ENCODE data around the gene SH2D3C. TPM values are rescaled to one million over a fixed set of nuclear protein-coding genes. Genes with fewer than 3 reads are reported as not detected.

Gene SH2D3C
- polyA plus RNA-seq, 4 donors, result 0.67 to 12.6 (median 4.4) TPM

GRCh38 chr9:127751269-127752054 is 27.0 kb downstream of the SH2D3C start:
- no peak for FAIRE-seq
- DNase-seq, result peak in 1 of 2 donors; percentile 55
- Histone ChIP-seq H3K27ac (ENCODE audit: low read depth in 1 of 3, low read length in 2 of 3) (no peak overlapping the region), H3K4me3 (ENCODE audit: low read depth in 1 of 3, low read length in 3 of 3) (no peak overlapping the region), H3K4me1 (ENCODE audit: control insufficient read depth in 3 of 3, insufficient read depth in 2 of 3, low read depth in 1 of 3, low read length in 2 of 3) (no peaks in the 10 kb centered on the region), H3K27me3 (ENCODE audit: control insufficient read depth in 3 of 3, insufficient read depth in 3 of 3, low read length in 3 of 3) (peaks cover 0 to 50% (median 8%) of the 10 kb centered on the region in 3 donors), H3K36me3 (ENCODE audit: control insufficient read depth in 3 of 3, insufficient read depth in 2 of 3, low read depth in 1 of 3, low read length in 3 of 3) (peaks cover 0 to 7% (median 0%) of the 10 kb centered on the region in 3 donors), H3K9me3 (ENCODE audit: control insufficient read depth in 2 of 2, insufficient read depth in 1 of 2, low read depth in 1 of 2, low read length in 1 of 2) (no peaks in the 10 kb centered on the region)
- 14 to 39% (median 33%) methylated on average over 10 of the region's 10 CpGs for WGBS, 3 donors

DNA sequence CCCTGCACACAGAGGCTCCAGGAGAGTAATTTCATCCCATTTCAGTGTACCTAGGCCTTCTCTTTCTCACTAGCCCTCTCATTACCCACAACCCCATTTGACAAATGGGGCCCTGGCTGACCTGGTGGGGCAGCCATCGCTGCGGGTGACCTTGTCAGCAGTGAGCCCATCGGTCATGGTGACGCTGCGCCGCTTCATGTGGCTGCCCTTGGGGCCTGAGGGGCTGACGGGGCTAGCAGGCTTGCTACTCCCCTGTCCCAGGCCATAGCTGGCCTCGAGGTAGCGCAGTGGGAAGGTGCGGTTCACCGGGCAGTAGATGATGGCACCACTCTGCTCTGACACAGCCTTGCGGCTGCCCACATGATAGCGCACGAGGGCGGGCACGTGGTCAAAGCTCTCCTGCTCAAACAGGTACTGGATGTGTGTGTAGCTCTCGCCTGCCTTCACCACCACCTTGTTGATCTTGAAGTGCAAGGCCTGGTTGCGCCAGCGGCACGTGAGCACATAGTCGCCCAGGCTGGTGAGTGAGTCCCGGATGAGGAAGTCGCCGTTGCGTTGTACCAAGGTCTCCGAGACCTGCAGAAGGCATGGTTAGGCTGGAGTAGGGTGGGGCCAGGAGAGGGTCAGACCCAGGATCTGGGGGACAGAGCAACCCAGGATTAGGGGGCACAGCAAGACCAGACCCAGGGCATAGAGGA is 29.2 kb downstream of the SH2D3C start:
- no peaks in the 10 kb centered on the region for H3K9me3 ChIP-seq (ENCODE audit: control insufficient read depth in 2 of 2, insufficient read depth in 1 of 2, low read depth in 1 of 2, low read length in 1 of 2)
- FAIRE-seq (no peak), DNase-seq (no peak)
- H3K4me3 ChIP-seq (ENCODE audit: low read depth in 1 of 3, low read length in 3 of 3), result no peak overlapping the region
- H3K4me1 ChIP-seq (ENCODE audit: control insufficient read depth in 3 of 3, insufficient read depth in 2 of 3, low read depth in 1 of 3, low read length in 2 of 3), result no peaks in the 10 kb centered on the region
- peaks cover 0 to 12% (median 0%) of the 10 kb centered on the region in 3 donors for H3K36me3 ChIP-seq (ENCODE audit: control insufficient read depth in 3 of 3, insufficient read depth in 2 of 3, low read depth in 1 of 3, low read length in 3 of 3)
- WGBS, 3 donors, result 89 to 94% (median 92%) methylated on average over 26 of the region's 26 CpGs
- no peak overlapping the region for H3K27ac ChIP-seq (ENCODE audit: low read depth in 1 of 3, low read length in 2 of 3)
- H3K27me3 ChIP-seq (ENCODE audit: control insufficient read depth in 3 of 3, insufficient read depth in 3 of 3, low read length in 3 of 3), result peaks cover 0 to 46% (median 4%) of the 10 kb centered on the region in 3 donors

DNA sequence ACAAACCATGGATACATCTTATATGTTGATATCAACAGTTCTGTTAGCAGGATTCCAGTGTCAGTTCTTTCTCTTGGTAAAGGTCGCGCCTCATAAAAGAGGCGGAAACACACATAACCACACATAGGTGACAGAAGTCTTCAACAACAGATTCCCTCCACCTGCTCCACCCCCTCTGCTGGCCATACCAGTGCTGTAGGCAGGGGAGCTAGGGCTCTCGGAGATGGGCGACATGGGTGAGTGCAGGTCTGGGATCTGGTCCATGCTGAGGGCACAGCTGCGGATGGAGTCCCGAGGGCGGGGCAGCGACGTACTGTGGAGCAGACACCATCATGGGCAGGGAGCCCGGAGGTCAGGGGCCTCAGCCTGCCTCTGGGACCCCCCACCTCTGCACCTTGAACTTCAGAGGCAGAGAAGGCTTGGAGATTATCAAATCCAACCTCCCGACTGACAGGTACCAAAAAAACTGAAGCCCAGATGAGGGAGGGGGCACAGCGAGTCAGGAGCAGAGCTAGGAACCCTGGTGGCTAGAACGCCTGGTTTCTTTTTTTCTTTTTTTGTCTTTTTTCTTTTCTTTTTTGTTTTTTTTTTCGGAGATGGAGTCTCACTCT is 31.4 kb downstream of the SH2D3C start:
- Histone ChIP-seq H3K4me1 (ENCODE audit: control insufficient read depth in 3 of 3, insufficient read depth in 2 of 3, low read depth in 1 of 3, low read length in 2 of 3) (peaks cover 0 to 4% (median 0%) of the 10 kb centered on the region in 3 donors), H3K27me3 (ENCODE audit: control insufficient read depth in 3 of 3, insufficient read depth in 3 of 3, low read length in 3 of 3) (peaks cover 0 to 43% (median 0%) of the 10 kb centered on the region in 3 donors), H3K36me3 (ENCODE audit: control insufficient read depth in 3 of 3, insufficient read depth in 2 of 3, low read depth in 1 of 3, low read length in 3 of 3) (peaks cover 0 to 14% (median 0%) of the 10 kb centered on the region in 3 donors), H3K4me3 (ENCODE audit: low read depth in 1 of 3, low read length in 3 of 3) (no peak overlapping the region), H3K9me3 (ENCODE audit: control insufficient read depth in 2 of 2, insufficient read depth in 1 of 2, low read depth in 1 of 2, low read length in 1 of 2) (no peaks in the 10 kb centered on the region), H3K27ac (ENCODE audit: low read depth in 1 of 3, low read length in 2 of 3) (no peak overlapping the region)
- FAIRE-seq, result no peak
- WGBS, 3 donors, result 52 to 68% (median 63%) methylated on average over 15 of the region's 15 CpGs
- DNase-seq, result no peak

- no peak for FAIRE-seq
- peaks cover 0 to 18% (median 0%) of the 10 kb centered on the region in 3 donors for H3K36me3 ChIP-seq (ENCODE audit: control insufficient read depth in 3 of 3, insufficient read depth in 2 of 3, low read depth in 1 of 3, low read length in 3 of 3)
- H3K4me3 ChIP-seq (ENCODE audit: low read depth in 1 of 3, low read length in 3 of 3), result no peak overlapping the region
- H3K4me1 ChIP-seq (ENCODE audit: control insufficient read depth in 3 of 3, insufficient read depth in 2 of 3, low read depth in 1 of 3, low read length in 2 of 3), result peaks cover 0 to 4% (median 0%) of the 10 kb centered on the region in 3 donors
- H3K27ac ChIP-seq (ENCODE audit: low read depth in 1 of 3, low read length in 2 of 3), result no peak overlapping the region
- DNase-seq, result no peak
- peaks cover 0 to 49% (median 0%) of the 10 kb centered on the region in 3 donors for H3K27me3 ChIP-seq (ENCODE audit: control insufficient read depth in 3 of 3, insufficient read depth in 3 of 3, low read length in 3 of 3)
- no peaks in the 10 kb centered on the region for H3K9me3 ChIP-seq (ENCODE audit: control insufficient read depth in 2 of 2, insufficient read depth in 1 of 2, low read depth in 1 of 2, low read length in 1 of 2)
- 87 to 92% (median 88%) methylated on average over 19 of the region's 19 CpGs for WGBS, 3 donors
Observed at GRCh38 chr9:127744398-127745110, 33.9 kb downstream of the SH2D3C start.

DNA sequence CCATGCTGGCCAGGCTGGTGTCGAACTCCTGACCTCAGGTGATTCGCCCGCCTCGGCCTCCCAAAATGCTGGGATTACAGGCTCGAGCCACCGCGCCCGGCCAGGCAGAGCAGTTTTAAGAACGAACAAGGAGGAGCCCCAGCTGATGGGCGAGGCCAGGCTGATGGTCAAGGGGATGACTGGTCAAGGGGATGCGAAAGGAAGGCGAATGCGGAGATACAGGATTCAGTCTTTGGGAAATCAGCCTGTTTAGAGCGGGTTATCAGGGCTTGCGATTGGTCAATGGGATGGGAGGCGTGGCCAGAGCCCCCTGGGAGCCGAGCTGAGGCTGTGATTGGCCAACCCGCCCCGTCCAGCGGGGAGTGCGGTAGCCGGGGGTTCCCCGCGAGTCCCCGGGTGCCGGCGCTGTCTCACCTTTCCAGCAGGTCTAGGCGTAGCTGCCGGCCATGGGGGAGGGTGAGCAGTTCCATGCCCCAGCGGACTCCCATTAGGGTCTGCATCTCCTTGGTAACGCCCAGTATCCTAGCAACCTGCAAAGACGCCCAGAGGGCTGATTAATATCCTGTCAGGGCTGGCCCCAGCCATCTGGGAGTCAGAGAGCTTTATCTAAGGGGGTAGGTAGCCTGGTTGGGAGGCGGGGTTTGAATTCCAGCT is 35.9 kb downstream of the SH2D3C start:
- FAIRE-seq, result no peak
- peak; percentile 22 to 48 for DNase-seq
- no peak overlapping the region for H3K4me3 ChIP-seq (ENCODE audit: low read depth in 1 of 3, low read length in 3 of 3)
- H3K36me3 ChIP-seq (ENCODE audit: control insufficient read depth in 3 of 3, insufficient read depth in 2 of 3, low read depth in 1 of 3, low read length in 3 of 3), result peaks cover 0 to 20% (median 0%) of the 10 kb centered on the region in 3 donors
- peaks cover 0 to 47% (median 0%) of the 10 kb centered on the region in 3 donors for H3K27me3 ChIP-seq (ENCODE audit: control insufficient read depth in 3 of 3, insufficient read depth in 3 of 3, low read length in 3 of 3)
- H3K27ac ChIP-seq (ENCODE audit: low read depth in 1 of 3, low read length in 2 of 3), result peak overlapping the region in 1 of 3 donors; percentile 11
- H3K9me3 ChIP-seq (ENCODE audit: control insufficient read depth in 2 of 2, insufficient read depth in 1 of 2, low read depth in 1 of 2, low read length in 1 of 2), result no peaks in the 10 kb centered on the region
- 22 to 55% (median 36%) methylated on average over 28 to 33 of the region's 33 CpGs for WGBS, 3 donors
- H3K4me1 ChIP-seq (ENCODE audit: control insufficient read depth in 3 of 3, insufficient read depth in 2 of 3, low read depth in 1 of 3, low read length in 2 of 3), result peaks cover 0 to 4% (median 0%) of the 10 kb centered on the region in 3 donors

GRCh38 chr9:127741831-127742434 is 36.5 kb downstream of the SH2D3C start:
- H3K27ac ChIP-seq (ENCODE audit: low read depth in 1 of 3, low read length in 2 of 3), result peak overlapping the region in 1 of 3 donors; percentile 11
- peak; percentile 53 to 65 for DNase-seq
- peaks cover 0 to 4% (median 0%) of the 10 kb centered on the region in 3 donors for H3K4me1 ChIP-seq (ENCODE audit: control insufficient read depth in 3 of 3, insufficient read depth in 2 of 3, low read depth in 1 of 3, low read length in 2 of 3)
- H3K27me3 ChIP-seq (ENCODE audit: control insufficient read depth in 3 of 3, insufficient read depth in 3 of 3, low read length in 3 of 3), result peaks cover 0 to 47% (median 0%) of the 10 kb centered on the region in 3 donors
- H3K36me3 ChIP-seq (ENCODE audit: control insufficient read depth in 3 of 3, insufficient read depth in 2 of 3, low read depth in 1 of 3, low read length in 3 of 3), result peaks cover 0 to 20% (median 0%) of the 10 kb centered on the region in 3 donors
- H3K9me3 ChIP-seq (ENCODE audit: control insufficient read depth in 2 of 2, insufficient read depth in 1 of 2, low read depth in 1 of 2, low read length in 1 of 2), result no peaks in the 10 kb centered on the region
- 24 to 62% (median 46%) methylated on average over 37 to 38 of the region's 38 CpGs for WGBS, 3 donors
- FAIRE-seq, result no peak
- H3K4me3 ChIP-seq (ENCODE audit: low read depth in 1 of 3, low read length in 3 of 3), result no peak overlapping the region

- peaks cover 0 to 41% (median 0%) of the 10 kb centered on the region in 3 donors for H3K27me3 ChIP-seq (ENCODE audit: control insufficient read depth in 3 of 3, insufficient read depth in 3 of 3, low read length in 3 of 3)
- no peak for DNase-seq
- no peak for FAIRE-seq
- peaks cover 0 to 20% (median 0%) of the 10 kb centered on the region in 3 donors for H3K36me3 ChIP-seq (ENCODE audit: control insufficient read depth in 3 of 3, insufficient read depth in 2 of 3, low read depth in 1 of 3, low read length in 3 of 3)
- H3K27ac ChIP-seq (ENCODE audit: low read depth in 1 of 3, low read length in 2 of 3), result peak overlapping the region in 1 of 3 donors; percentile 48
- no peak overlapping the region for H3K4me3 ChIP-seq (ENCODE audit: low read depth in 1 of 3, low read length in 3 of 3)
- 76 to 84% (median 82%) methylated on average over 19 of the region's 19 CpGs for WGBS, 3 donors
- no peaks in the 10 kb centered on the region for H3K9me3 ChIP-seq (ENCODE audit: control insufficient read depth in 2 of 2, insufficient read depth in 1 of 2, low read depth in 1 of 2, low read length in 1 of 2)
- H3K4me1 ChIP-seq (ENCODE audit: control insufficient read depth in 3 of 3, insufficient read depth in 2 of 3, low read depth in 1 of 3, low read length in 2 of 3), result peaks cover 0 to 7% (median 0%) of the 10 kb centered on the region in 3 donors
Observed at GRCh38 chr9:127739614-127740330, 38.7 kb downstream of the SH2D3C start.
